ENCODE results near the gene DENND6B. TPM values are rescaled to one million over a fixed set of nuclear protein-coding genes. Genes with fewer than 3 reads are reported as not detected.

The DENND6B gene
- polyA plus RNA-seq, 1 donor, result 5.5 TPM

DNA sequence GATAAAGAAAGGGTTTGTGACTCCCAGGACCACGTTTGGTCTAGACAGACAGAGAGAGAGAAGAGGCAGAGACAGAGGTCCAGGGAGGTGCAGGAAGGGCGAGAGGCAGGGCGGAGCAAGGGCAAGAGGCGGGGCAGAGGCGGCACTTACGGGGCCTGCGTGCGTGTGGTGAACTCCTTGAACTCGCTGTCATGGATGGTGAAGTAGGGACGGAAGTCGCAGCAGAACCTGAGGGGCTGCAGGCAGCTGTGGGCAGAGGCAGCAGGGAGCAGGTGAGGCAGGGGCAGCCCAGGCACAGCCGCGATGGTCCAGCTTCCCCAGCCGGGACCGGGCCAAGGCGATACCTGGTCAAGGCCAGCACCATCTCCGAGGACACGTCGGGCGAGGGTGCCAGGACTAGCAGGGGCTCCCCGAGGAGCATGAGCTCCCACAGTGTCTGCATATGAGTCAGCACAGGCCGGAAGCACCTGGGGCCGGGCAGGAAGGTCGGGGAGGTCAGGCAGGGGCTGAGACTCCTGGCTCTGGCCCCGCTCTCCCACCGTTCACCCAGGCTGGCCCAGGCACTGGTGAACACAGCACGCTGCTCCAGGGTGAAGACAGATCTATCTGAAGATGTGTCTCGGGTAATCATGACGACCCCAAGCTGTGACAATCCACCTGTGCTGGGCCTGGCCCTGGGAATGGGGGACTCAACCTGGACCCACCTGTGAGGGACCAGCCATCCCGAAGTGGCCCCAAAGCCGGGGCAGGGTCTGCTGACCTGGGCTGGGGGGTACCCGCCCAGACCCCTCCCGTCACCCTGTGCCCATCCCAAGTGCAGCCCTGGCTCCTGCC lies 12.1 kb downstream of the DENND6B start:
- DNase-seq, result no peak

DNA sequence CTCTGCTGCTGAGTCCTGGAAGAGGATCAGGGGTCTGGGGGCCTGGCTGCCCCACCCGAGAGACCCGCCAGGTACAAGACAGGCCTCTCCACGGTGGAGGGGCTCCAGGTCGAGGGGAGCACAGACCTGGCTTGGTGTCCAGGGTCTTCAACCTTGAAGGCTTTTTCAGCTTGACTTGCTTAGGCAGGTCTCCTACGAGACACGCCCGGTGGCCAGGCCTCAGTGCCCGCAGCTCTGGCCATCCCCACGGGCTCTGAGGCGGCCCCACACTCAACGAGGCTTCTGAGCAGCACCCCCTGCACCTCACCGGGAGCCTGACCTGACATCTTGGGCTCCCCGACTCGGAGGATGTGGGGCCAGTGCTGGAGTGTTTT lies 12.7 kb downstream of the DENND6B start:
- no peak for DNase-seq

- no peak for DNase-seq
Observed at GRCh38 chr22:50313600-50313999, 13.2 kb downstream of the DENND6B start.

DNA sequence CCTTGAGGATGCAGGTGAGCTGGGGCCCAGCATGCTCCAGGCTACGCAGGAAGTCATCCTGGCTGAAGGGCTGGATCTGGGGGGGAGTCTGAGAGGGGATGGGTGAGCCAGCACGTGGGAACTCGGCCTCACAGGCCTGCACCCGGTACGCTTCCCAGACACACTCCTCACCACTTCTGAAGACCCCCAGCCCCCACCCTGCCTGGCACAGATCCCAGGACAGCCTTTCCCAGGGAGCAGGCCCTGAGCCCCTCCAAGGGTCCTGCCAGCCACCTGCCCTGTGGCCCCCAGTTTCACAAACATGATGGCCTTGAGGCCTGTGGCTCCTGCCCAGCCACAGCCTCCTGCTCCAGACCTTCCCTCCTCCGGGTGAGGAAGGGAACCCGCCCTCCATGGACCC lies 13.8 kb downstream of the DENND6B start:
- no peak for DNase-seq

DNA sequence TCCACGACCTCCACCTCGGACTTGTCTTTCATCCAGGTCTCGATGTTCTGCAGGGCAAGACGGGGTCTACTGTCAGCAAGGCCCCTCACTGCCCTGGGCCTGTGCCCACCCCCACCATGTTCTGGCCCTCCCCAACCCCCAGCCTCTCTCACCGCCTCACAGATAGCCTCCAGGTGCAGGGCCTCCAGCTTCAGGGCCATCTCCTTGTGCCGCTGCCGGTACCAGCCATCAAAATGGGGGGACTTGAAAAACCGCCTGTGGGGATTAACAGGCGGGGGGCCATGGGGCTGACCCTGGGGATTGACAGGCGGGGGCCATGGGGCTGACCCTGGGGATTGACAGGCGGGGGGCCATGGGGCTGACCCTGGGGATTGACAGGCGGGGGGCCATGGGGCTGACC lies 14.4 kb downstream of the DENND6B start:
- DNase-seq, result no peak

GRCh38 chr22:50311606-50312351 lies 15.0 kb downstream of the DENND6B start:
- DNase-seq, result no peak

GRCh38 chr22:50310949-50311444 lies 15.8 kb downstream of the DENND6B start:
- no peak for DNase-seq

GRCh38 chr22:50310031-50310722 lies 16.6 kb downstream of the DENND6B start:
- no peak for DNase-seq

DNA sequence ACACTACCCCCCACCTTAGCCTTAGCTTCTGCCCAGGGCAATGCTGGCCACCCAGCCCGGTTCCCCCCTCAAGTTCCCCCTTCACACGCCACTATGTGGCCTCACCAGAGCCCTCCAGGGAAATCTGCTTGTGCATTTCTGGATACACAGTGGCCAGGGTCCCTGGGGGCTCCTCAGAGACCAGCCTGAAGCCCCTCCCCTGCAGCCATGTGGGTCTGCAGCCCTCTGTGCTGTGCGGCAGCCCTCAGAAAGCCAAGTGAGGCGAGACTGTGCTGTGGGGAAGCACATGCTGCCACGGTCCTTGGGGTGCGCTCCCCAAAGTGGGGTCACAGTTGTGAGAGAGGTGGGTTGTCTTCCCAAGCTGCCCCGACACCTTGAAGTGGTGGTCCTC lies 17.2 kb downstream of the DENND6B start:
- DNase-seq, result no peak

GRCh38 chr22:50308986-50309600 lies 17.7 kb downstream of the DENND6B start:
- no peak for DNase-seq

DNA sequence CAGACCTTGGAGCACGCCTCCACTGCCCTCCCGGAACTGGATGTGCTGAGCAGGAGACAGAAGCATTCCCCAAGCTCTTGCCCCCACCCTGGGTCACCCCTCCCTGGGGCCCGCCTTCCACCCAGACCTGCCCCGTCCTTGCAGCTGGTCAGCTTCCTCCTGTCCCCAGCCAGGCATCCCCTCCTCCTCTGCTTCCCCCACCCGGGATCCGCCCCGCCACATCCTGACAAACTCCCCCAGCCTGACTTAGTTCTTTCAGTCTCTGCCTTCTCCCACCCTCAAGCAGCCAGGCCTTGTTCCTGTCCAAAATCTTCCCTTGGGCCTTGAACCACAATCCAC lies 18.2 kb downstream of the DENND6B start:
- peak; percentile 62 for DNase-seq

- DNase-seq, result no peak
Observed at GRCh38 chr22:50307890-50308596, 18.8 kb downstream of the DENND6B start.

DNA sequence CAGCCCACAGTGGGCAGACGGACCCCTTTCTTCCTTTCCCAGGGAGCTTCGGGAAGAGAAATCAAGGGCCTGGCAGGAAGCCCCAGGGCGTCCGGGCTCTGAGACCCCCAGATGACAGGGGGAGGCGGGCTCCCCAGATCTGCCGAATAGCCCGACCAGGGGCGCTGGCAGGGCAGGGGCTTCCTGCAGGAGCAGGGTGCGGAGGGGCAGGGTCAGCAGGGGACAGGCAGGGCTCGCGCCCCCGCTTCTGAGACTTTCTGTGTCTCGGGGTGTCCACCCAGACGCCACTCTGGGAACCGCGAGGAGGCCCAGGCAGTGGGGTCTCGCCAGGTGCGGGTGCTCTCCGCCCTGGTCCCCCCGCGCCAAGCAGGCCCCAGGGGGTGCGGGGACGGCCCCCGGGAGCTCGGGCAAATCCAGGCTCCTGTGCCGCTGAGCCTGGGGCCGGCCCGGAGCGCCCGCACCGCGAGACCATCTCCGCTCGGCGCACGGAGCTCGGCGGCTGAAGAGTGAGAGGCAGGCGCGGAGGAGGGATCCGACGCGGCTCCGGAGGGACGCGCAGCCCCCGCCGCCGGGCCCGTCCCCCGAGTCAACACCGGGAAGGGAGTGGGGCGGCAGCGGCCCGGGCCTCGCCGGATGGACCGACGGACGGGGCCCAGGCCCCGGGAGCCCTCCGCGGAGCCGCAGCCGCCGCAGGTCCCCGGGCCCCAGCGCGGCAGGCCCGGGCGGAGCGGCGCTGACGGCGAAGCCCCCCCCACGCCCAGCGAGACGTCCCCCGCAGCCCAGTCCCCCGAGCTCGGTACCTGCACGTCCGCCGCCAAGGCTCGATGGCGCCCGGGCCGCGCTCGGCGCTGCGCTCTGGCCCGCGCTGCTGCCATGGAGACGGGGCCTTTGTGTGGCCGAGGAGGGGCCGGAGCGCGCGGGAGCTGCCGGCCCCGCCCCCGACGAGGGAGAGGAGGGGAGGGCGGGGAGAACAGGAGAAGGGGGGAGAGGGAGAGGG lies 19.8 kb downstream of the DENND6B start, which contains the start of gene PLXNB2:
TSS of gene PLXNB2 (minus strand) at position 894 of the 997 bp plus-strand sequence. CDS start 17,062 bp downstream, outside the sequence.
- DNase-seq, result peak; percentile 90

- peak; percentile 72 for DNase-seq
Observed at GRCh38 chr22:50305923-50306566, 20.8 kb downstream of the DENND6B start.

DNA sequence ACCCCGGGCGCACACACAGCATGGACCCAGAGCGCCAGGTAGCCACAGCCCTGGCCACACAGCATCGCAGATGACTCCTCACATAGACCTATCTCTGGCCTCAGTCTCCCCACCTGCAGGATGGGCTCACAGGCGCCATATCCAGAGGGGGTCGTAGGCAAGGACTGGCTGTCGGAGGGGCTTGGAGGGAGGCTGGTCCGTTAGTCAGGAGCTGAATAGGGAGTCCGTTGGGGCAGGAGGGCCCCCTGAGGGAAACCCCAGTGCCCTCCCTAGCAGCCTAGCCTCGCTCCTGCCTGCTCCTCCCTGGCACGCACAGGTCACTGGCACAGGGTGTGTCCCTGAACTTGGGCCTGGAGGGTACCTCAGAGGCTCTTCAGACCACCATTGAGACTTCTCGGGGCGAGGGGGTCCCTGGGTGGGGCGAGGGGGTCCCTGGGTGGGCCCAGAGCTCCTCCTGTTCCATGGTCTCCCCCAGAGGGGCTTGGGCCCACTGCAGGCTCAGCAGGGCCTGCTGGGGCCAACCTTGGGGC lies 21.4 kb downstream of the DENND6B start:
- DNase-seq, result no peak

- no peak for DNase-seq
Observed at GRCh38 chr22:50304528-50305392, 22.1 kb downstream of the DENND6B start.

DNA sequence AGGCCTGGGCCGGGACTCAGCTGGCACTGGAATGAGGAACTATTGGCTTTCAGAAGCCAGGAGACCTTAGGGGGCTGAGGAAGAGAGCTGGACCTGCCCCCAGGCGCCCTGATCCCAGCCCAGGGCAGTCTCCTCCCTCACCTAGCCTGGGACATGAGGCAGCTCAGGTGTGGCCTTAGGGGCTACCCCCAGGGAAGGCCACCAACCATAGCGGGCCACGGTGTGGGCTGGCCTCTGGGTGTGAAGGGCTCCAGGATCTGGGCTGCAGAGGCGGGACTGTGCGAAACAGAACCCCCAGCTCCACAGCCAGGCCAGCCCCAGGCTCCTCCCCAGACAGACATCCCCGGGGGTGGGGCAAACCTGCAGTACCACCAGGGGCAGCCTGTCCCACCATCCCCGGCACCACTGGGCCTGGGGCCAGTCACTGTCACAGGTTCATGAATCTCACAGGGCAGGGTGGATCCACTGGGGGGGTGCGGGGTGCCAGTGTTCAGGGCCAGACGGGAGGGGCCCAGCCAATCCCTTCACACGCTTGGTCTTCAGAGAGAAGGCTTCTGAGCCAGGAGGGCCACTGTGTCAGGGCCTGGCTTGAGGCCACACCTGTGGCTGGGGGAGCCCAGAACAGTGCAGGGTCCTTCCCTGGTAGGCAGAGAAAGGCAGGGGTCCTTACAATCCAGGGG lies 22.8 kb downstream of the DENND6B start:
- DNase-seq, result no peak

DNA sequence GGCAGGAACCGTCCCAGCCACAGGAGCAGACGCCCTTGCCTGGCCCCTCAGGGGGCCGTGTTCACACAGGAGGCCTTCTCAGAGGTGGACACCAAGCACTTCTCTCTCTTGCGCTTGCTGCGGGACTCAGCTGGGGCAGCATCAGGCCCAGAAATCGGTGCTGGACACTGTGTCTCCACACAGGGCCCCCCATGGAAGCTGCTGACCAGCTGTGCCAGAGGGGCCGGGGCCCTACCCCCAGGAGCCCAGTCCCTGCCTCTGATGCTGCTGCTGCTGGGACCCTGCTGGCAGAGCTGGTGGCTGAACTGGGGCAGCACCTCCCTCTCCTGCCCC lies 23.3 kb downstream of the DENND6B start:
- no peak for DNase-seq

Data from hindlimb muscle (tissue), 1 donor.